GM12865 (cell line): ENCODE results near the gene NDC1.

Experiments used
- DNase-seq: peaks from one replicate; pipeline ENCODE4 v3.0.0; 2010; ENCODE audit warnings: low read depth
- H3K4me3 ChIP-seq: 2 replicates; pipeline ENCODE4 v1.5.1; 2011; ENCODE audit warnings: mild to moderate bottlenecking, low read depth, low read length, control low read depth
- TF ChIP-seq, protein P1 (sequence below): IDR thresholded peaks from 2 replicates; pipeline ENCODE4 v1.5.1; 2011; ENCODE audit warnings: low read length, control low read depth, low read depth, inconsistent platforms; ENCODE audit not compliant: insufficient read depth; ENCODE audit errors: missing control alignments

Gene NDC1

DNA sequence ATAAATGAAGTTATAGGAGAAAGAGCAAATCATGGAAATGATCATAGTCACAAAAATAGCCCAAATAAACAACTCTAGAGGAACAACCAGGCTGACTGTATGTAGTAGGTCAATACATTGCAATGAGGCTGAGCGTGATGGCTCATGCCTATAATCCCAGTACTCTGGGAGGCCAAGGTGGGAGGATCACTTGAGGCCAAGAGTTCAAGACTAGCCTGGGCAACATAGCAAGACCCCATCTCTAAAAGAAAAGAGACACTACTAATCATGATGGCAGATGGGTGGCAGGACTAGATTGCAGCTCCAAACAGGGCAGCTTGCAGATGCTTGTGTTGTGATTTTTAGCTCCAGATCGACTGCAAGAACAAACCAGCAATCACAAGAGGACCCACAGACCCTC lies 27.6 kb downstream of the NDC1 start:
- TF ChIP-seq, protein P1, sequence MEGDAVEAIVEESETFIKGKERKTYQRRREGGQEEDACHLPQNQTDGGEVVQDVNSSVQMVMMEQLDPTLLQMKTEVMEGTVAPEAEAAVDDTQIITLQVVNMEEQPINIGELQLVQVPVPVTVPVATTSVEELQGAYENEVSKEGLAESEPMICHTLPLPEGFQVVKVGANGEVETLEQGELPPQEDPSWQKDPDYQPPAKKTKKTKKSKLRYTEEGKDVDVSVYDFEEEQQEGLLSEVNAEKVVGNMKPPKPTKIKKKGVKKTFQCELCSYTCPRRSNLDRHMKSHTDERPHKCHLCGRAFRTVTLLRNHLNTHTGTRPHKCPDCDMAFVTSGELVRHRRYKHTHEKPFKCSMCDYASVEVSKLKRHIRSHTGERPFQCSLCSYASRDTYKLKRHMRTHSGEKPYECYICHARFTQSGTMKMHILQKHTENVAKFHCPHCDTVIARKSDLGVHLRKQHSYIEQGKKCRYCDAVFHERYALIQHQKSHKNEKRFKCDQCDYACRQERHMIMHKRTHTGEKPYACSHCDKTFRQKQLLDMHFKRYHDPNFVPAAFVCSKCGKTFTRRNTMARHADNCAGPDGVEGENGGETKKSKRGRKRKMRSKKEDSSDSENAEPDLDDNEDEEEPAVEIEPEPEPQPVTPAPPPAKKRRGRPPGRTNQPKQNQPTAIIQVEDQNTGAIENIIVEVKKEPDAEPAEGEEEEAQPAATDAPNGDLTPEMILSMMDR: no peak
- H3K4me3 ChIP-seq: no peak overlapping the region
- no peak for DNase-seq

DNA sequence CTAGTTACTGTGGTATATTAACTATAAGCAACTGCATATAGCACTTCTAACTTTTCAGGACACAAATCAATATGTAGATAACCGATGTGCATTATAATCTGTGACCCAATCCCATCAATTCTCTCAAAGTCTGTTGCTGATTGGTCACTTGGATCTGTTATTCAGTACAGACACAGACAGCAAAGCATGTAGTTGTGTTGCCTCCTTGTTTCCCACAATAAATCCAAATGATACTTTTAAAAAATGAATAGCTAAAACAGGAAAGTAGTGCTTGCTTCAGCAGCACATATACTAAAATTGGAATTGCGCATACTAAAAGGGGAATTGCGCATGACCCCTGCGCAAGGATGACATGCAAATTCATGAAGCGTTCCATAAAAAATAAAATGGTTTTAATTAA lies 28.1 kb downstream of the NDC1 start:
- no peak overlapping the region for H3K4me3 ChIP-seq
- DNase-seq: no peak
- TF ChIP-seq, protein P1: no peak

DNA sequence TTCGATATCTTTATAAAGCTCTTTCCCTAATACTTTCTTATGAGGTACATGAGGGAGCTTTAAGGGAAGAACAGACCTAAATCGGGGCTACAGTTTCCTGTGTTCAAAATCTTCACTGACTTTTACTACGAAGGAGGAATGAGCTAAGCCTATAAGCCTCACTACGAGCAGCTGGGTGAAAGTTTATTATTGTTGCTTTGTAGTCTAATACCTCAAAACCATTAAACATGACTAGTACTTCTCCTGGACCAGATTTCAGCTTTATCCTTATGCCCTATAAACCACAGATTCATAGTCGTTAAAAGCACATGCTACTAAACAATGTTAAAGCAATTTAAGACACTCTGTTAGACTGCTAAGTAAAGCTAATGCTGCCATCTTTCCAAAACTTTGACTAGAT lies 30.2 kb downstream of the NDC1 start:
- TF ChIP-seq, protein P1: no peak
- H3K4me3 ChIP-seq: no peak overlapping the region
- no peak for DNase-seq

DNA sequence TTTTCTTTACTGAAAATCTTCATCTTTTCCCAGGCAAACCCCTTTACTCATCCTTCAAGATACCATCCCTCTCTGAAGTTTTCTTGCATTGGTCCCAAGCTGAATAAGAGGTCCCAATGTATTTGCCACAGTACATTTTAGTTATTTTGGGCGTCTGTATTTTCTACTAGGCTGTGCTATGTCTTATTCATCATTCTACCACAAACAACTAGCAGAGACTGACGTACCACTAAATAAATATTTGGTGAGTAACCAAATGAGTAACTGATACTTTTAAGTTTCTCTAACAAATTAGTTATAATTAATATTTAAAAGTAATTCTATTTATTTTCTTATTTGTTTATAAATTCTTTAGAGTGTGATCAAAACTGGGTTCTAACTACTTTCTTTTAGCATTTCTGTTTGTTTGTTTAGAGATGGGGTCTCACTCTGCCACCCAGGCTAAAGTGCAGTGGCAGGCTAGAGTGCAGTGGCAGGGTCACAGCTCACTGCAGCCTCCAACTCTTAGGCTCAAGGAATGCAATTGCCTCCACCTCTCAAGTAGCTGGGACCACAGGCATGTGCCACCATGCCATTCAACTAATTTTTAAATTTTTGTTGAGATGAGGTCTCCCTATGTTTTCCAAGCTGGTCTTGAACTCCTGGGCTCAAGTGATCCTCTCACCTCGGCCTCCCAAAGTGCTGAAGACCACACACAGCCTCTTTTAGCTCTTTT lies 33.1 kb downstream of the NDC1 start:
- no peak overlapping the region for H3K4me3 ChIP-seq
- TF ChIP-seq, protein P1: no peak
- no peak for DNase-seq

DNA sequence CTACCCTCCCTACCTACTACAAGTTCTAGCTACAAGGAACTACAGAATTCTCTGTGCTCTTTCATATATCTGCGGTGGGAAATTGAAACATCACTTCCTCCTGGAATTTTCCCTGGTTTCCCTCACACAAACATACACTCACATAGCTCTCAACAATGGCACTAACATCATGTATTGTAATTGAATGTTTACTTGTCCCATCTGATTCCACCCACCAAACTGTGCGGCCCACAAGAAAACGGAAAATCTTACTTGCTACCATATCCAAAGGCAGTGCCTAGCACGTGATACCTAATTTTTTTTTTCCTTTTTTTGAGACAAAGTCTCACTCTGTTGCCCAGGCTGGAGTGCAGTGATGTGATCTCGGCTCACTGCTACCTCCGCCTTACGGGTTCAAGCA lies 33.9 kb downstream of the NDC1 start:
- H3K4me3 ChIP-seq: no peak overlapping the region
- TF ChIP-seq, protein P1: no peak
- DNase-seq: no peak

DNA sequence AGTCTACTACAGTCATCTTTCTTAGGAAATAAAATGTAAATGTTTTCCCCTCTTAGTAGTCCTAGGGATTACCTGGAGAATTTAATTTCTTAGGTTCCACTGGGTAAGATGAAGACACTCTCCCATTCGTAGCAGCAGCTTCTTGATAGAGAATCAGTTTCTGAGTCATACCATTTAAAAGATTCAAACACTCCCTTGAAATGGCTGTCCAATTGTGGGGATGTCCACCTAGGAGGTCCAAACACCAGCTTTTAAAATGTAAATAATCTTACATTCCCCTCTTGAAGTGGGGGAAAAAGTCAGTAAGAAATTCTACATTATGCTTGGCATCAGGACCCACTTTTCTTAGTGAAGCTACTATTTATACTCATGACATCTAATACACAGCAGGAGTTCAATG lies 37.5 kb downstream of the NDC1 start:
- H3K4me3 ChIP-seq: no peak overlapping the region
- DNase-seq: no peak
- TF ChIP-seq, protein P1: no peak

DNA sequence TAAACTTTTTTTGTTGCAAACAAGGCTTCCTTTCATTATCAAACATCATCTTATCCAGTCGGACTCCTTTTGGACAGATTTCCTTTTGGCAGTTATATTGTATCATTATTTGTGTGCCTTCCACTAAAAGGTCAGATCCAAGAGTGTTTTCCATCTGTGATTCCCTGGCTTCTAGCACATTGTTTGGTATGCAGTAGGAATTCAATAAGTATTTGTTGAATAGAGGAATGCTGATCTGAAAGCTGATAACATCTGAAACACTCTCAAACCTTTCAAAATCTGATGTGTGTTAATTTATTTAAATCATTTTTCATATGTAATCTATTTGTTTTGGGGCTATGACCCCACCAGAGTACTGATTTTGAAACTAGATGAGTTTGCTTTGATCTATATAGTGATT lies 39.0 kb downstream of the NDC1 start:
- TF ChIP-seq, protein P1: no peak
- no peak overlapping the region for H3K4me3 ChIP-seq
- no peak for DNase-seq
